ENCODE data around the gene DOCK3.
"Not testable (repeated sequence)": the region's sequence is repeated elsewhere in the genome, so short reads cannot be mapped to it uniquely, and the experiment has no call there.

The DOCK3 gene

DNA sequence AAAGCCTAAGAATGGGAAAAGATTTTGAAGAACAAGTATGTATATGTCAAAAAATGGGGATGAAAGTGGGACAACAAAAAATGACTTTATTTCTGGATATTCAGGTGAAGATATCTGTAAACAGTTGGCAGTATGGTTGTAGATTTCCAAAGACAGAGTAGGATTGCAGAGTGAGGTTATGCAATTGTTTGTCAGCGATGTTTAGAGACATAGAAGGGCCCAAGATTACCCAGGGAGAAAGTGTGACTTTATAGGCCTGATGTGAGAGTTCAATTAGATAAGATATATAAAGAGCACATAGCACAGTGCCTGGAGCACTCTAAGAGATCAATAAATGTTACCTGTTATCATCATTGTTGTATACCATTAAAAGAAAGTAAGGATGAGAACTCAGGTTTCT lies 319.8 kb downstream of the DOCK3 start:
- no peak for DNase-seq

DNA sequence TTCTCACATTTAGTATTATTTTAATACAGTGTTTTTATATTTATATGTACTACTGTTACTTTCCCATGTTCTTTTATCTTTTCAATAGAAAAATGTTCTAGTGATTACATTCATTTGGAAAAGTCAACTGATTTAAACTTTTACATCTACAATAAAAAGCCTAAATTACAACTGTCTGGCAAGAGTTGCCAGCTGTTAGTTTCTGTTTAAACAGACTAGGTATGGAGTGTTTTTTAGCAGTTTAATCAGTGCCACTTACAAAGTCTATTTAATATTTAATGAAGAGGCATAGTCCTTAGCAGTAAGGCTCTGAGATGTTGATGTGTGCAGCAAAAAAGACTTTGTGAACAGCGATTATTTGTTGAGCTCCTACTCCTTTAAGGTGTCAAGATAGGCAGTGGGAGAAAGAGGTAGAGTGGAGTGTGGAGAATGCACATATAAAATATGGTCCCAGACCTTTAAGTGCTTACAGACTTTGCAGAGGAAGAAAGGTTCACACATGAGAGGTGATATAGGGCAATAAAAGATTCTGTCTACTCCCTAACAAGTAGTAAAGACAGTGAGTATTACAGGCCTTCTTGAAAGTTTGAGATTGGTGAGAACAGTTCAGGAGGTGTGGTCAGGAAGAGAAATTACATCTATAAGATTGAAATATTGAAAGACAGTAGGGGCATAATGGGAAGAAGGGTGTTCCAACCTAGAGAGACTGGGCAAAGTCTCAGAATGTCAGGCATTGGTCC lies 320.5 kb downstream of the DOCK3 start:
- no peak for DNase-seq

DNA sequence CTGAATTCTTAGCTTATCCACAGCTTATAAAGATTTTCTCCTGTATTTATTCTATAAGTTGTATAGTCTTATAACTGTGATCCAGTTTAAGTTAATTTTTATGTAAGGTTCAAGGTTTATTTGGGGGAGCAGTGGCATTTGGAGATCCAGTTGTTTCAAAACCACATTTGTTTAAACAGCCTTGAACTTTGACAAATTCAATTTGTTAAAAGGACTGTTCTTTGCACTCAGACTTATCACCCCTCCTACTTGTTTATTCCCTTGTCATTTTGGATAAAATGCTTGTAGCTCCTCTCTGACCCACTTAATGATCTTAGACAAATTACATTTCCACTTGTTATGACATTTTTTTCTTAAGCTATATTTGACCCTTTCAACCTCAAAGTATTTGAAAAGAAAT lies 327.8 kb downstream of the DOCK3 start:
- DNase-seq = no peak

DNA sequence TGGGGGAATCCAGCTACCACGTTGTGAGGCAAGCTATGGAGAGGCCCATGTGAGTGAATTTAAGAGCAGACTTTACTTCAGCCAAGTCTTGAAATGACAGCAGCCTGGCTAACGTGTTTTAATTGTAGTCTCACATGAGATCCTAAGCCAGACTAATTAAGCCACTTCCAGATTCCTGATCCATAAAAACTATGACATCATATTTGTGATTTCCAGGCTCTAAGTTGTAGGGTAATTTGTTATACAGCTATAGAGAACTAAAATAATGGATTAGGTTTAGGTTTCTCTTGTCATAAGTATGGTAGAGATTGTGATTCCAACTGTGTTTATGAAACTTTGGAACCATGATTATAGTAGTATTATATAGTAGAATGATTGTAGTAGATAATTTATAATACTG lies 329.5 kb downstream of the DOCK3 start:
- DNase-seq = no peak

DNA sequence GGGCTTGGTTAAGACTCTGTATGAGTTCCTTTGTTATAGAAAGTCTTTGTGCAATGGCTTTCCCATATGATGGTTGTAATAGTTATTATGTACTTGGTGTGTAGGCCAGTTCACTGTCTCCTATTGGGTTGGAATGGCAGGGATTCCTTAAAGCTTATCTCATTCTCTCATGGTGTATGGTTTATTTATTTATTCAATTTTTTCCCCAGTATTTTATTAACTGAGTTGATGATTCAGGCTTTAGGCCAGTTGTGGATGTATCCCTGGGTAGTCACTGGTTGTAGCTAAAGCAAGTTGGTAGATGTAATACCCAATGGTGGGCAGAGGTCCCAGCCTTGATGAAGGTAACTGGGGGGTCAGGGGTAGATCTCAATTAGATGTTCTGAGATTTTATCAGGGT lies 349.4 kb downstream of the DOCK3 start:
- DNase-seq = no peak

DNA sequence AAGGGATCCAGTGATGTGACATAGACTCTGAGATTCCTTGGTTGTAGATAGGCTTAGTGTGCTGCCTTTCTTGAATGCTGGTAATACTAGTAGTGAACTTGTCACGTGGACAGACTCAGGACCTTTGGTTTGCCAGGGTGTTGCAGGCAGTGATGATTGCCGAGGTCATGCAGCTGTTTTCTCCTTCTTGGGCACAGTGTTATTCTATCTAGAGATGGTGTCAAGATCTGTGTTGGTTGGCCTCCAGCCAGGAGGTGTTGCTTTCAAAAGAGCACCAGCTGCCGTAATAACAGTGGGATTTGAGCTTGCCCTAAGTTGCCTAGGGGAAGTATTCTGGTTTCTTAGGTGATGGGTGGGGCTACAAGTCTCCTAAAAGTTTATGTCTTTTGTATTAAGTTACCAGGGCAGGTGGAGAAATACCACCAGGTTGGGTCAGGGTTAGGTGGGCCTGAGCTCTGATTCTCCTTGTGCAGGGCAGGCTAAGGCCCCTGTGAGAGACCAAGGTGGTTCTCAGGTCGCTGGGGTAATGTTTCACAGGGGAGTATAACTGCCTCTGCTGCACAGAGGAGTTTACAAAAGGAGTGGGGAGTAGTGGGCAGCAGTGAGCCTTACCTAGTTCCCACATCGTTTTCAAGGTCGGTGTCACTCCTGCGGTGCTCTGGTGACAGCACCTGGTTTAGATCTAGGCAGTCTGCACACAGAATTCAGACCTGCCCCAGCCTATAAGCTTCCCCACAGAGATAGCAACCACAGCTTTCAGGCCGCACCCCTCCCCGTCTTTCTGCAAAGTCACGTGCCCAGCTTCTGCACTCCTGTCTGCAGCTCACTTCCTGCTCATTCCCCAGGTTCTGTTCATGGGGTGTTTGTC lies 350.3 kb downstream of the DOCK3 start:
- no peak for DNase-seq

DNA sequence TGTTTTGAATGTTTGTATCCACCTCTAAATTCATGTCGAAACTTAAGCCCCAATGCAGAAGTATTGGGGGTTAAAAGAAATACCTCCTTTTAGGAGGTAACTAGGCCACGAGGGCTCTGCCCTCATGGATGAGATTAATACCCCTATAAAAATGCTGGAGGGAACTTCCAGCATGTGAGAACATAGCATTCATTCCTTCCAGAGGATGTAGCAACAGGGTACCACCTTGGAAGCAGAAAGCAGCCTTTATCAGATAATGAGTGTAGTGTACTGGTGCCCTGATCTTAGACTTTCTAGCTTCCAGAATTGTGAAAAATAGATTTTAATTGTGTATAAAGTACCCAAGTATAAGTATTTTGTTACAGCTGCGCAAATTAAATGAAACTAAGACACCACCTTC lies 356.9 kb downstream of the DOCK3 start:
- DNase-seq = no peak

DNA sequence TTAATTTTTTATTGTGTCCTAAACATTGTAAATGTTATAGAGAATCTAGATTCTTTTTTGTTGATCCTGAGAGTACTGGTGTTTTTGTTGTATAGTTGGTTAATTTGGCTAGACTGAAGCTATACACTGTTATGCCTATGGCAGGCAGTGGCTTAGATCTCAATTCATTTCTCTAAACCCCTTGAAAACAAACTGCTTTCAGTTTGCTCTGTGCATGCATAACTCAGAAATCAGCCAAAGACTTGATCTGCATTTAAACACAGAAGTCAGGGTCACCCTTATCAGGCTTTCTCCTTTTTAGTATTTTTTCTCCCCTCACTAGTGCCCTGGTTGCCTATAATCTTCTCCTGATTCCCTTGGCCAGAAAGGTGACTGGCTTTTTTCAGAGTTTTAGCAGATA lies 360.9 kb downstream of the DOCK3 start:
- no peak for DNase-seq

DNA sequence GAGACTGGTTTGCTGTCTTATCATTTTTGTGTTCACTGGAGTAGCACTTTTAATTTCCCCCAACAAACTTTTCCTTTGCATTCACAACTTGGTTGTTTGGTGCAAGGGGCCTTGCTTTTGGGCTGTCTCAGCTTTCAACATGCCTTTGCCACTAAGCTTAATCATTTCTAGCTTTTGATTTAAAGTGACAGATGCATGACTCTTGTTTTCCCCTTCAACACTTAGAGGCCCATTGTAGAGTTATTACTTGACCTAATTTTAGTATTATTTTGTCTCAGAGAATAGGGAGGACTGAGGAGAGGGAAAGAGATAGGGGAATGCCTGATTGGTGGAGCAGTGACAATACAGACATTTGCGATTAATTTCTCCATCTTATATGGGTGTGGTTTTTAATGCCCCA lies 370.3 kb downstream of the DOCK3 start:
- DNase-seq = no peak

DNA sequence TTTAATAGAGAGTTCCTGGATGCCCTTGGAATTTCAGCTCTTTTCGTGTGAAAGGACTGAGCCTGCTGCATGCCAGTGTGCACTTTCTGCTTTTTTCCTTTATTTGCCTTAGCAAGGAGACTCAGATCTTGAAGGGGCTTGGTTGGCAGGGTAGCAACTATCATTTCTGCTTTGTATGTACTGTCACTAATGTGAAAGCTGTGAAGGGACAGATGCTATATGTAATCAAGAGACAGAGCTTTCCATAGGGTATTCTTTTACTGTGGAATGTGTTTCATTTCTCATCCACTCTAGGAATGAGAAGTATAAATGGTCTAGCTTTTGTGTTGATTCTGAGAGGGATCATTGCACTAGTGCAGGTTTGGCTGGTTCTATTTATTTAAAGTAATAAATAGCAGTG lies 377.8 kb downstream of the DOCK3 start:
- no peak for DNase-seq

DNA sequence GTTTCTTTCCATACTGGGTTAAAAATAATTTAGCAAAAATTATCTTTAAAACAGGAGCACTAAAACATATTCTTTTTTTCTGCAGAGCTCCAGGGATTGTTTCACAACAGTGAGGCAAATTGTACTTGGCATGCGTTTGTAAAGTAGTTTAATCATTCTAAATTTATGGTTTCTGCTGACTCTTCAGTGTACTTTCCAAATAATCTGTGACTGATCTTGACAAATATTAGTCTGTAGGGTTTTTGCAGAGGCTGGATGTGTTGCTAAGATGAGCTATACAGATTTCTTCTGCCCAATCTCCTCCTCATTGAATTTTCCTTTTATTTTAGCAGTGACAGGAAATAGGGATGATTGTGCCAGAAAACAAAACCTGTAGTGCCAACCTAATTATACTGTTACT lies 382.4 kb downstream of the DOCK3 start:
- DNase-seq = no peak

DNA sequence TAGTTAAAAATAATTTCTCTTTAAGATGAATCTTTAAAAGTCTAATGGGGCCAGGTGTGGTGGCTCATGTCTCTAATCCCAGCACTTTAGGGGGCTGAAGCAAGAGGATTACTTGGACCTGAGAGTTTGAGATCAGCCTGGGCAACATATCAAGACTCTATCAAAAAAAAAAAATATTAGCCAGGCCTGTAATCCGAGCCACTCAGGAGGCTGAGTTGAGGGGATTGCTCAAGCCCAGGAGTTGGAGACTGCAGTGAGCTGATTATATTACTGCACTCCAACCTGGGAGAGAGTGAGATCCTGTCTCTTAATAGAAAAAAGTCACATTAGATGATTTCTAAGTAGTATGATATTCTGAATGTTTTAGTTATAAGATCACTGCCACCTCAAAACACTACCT lies 388.3 kb downstream of the DOCK3 start:
- DNase-seq = no peak

DNA sequence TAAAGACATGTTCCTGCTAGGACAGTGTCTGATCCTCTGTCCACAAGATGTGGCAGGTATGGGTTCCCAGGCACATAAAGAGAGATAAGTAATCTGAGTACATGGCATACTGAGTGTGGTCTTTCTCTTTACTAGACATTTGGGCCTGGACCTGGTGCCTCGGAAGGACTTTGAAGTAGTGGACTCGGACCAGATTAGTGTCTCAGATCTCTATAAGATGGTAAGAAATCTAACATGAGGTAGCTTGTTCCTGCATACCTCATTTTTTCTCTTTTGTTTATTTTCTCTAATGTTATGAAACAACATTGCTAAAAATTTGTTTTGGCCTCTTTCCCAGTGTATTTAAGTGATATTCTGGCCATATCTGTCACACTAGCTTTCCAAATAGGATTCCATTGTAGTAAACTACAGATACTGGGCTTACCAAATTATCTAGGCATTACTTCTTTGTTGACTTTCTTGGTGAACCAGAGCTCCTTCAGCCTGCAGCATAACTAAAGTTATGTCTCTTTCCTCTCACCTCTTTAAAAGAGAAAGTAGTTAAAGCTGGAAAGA lies 400.6 kb downstream of the DOCK3 start:
- no peak for DNase-seq

DNA sequence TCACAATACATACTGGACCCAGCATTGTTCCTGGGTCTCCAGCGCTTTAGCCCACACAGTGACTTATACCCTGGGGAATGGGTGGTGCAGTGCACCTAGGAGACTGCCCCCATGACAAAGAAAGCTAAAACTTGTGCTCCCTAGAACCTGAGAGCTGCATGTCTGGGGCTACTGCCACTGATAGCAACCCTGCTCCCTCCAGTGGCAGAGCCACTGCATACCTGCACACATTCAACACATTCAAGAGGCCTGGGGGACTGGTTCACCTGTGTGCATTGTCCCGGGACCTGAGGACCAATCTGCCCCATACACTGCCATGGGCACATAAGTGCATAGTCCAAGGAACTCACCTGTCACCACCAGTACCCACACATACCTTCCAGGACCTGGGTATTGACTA lies 407.6 kb downstream of the DOCK3 start:
- no peak for DNase-seq

DNA sequence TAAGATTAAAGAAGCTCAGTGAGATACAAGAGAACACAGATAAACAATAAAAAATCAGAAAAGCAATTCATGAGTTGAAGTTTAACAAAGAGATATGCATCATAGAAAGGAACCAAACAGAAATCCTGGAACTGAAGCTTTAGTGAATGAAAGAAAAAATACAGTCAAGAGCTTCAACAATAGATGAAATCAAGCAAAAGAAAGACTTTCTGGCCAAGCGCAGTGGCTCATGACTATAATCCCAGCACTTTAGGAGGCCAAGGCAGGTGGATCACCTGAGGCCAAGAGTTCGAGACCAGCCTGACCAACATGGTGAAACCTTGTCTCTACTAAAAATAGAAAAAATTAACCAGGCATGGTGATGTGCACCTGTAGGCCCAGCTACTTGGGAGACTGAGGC lies 408.8 kb downstream of the DOCK3 start:
- DNase-seq = no peak

DNA sequence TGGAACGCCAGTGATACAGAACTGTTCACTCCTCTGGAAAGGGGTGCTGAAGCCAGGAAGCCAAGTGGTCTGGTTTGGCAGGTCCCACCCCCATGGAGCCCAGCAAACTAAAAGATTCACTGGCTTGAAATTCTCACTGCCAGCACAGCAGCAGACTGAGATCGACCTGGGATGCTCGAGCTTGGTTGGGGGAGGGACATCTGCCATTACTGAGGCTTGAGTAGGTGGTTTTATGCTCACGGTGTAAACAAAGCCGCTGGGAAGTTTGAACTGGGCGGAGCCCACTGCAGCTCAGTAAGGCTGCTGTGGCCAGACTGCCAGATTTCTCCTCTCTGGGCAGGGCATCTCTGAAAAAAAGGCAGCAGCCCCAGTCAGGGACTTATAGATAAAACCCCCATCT lies 417.4 kb downstream of the DOCK3 start:
- DNase-seq = not testable (repeated sequence)

DNA sequence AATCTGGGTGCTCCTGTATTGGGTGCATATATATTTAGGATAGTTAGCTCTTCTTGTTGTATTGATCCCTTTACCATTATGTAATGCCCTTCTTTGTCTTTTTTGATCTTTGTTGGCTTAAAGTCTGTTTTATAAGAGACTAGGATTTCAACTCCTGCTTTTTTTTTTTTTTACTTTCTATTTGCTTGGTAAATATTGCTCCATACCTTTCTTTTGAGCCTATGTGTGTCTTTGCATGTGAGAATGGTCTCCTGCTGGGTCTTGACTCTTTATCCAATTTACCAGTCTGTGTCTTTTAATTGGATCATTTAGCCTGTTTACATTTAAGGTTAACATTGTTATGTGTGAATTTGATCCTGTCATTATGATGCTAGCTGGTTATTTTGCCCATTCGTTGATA lies 420.1 kb downstream of the DOCK3 start:
- peak; percentile 2 for DNase-seq

DNA sequence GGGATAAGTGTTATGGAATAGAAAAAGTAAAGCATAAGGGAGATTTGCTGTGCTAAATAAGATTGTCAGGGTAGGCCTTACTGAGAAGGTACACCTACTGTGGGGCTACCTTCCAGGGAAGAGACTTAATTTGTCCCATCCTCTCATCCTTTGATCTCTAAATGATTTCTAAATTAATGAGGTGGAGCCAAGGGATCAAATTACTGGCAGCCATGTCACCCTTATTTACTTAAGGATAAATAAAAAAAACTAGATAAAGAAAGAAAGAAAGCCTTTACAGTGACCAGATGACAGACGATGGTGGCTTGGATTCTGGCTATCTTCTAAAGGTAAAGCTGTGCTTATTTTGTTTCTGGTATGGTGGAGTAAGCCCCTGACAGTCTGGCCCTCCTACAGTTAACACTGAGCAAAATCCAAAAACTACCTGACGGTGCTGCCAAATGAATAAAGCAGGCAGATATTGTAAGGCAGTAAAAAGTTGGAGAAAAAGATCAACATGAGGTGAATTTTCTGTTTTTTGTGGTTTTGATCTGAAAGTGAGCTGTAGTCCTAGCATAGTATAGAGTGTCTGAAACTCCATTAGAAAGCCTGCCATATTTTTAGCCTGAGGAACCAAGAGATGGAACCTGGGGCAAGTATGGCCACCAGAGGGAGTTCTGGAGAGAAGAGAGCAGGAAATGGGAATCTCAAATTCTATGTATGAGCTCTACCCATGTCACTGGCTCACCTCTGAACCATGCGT lies 425.2 kb downstream of the DOCK3 start:
- peak; percentile 0 to 29 for DNase-seq

DNA sequence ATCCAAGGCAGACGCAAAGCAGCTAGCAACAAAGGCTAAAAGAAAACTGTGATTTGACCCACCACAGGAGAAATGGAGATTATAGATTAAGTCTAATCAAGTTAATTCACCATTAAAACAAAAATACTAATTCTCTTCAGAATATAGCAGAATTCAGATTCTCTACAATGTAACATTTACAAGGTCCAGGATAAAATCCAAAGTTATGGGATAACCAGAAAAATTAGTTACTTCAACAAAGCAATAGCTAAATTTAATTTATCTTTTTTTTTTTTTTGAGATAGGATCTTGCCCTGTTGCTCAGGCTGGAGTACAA lies 425.8 kb downstream of the DOCK3 start:
- no peak for DNase-seq

DNA sequence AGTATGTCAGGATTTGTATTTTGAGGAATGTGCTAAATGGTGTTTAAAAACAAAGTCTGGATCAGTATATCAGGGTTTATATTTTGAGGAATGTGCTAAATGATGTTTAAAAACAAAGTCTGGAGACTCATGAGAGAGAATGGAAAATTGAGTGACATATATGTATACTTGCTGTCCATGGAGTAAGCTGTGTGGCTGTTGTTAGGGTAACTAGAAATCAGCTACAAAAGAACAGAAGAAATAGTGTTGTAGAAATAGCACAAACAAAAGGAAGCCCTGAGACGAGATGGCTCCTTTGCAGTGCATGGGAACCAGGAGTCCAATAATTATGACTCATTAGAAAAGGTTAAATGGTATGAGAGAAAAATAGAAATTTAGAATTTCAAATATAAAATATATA lies 427.7 kb downstream of the DOCK3 start:
- no peak for DNase-seq

DNA sequence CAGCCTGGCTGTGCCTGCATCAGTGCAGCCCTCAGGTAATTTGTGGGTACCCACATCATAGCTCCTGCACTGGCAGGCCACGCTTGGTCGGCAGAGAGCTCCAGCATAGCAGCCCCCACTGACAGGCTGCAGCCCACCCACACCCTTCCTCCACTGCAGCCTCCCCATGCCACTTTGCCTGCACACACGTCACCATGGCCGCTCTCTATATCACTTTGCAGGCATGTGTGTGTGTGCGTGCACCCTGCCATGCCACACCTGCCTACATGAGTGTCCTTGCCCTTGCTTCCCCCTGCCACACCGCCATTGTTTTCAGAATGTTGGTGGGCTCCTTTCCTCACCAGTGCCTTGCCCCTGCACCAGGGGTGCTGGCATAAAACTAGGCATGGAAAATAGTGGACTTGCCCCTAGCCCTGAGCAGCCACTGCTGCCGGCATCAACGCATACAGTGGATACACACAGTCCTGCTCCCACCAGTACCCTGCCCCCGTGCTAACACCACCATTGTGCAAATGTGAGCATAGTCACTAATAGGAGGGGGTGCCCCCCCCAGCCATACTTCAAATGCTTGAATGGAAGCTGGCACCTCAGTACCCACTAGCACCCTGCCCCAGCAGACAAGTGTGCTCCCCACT lies 431.6 kb downstream of the DOCK3 start:
- DNase-seq = no peak

DNA sequence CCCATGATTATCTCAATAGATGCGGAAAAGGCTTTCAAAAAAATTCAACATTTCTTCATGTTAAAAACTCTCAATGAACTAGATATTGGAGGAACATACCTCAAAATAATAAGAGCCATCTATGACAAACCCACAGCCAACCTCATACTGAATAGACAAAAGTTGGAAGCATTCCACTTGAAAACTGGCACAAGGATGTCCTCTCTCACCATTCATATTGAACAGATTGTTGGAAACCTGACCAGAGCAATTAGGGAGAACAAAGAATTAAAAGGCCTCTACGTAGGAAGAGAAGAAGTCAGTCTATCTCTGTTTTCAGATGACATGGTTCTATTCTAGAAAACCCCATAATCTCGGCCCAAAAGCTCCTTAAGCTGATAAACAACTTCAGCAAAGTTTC lies 435.9 kb downstream of the DOCK3 start:
- DNase-seq = no peak

DNA sequence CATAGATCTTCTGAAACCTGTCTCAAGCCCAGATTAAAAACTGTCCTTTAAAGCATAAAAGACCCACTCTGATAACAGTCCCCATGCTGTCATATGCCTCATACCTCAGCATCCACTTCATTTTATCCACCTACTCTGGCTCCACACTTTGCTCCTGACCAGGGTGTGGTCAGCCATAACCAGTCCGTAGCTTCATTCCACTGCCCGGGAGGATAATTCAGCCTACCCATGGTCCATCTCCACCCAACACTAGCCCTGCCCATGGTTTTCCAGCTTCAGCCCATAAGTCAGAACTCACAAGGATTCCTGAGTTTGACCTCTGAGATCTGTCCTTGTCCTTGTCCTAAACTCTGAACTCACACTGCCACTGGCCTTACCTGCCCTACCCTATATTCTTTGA lies 448.2 kb downstream of the DOCK3 start:
- no peak for DNase-seq

Measured in NCI-H1930 (cell line).